Fibroblast of peridontal ligament (primary cell): ENCODE results near the gene FOXN4.
"Not testable (repeated sequence)": the region's sequence is repeated elsewhere in the genome, so short reads cannot be mapped to it uniquely, and the experiment has no call there.

Experiments used
- DNase-seq: peaks from one replicate; pipeline ENCODE4 v3.0.0-alpha.2; 2010; ENCODE audit errors: extremely low read depth

Gene FOXN4, protein sequence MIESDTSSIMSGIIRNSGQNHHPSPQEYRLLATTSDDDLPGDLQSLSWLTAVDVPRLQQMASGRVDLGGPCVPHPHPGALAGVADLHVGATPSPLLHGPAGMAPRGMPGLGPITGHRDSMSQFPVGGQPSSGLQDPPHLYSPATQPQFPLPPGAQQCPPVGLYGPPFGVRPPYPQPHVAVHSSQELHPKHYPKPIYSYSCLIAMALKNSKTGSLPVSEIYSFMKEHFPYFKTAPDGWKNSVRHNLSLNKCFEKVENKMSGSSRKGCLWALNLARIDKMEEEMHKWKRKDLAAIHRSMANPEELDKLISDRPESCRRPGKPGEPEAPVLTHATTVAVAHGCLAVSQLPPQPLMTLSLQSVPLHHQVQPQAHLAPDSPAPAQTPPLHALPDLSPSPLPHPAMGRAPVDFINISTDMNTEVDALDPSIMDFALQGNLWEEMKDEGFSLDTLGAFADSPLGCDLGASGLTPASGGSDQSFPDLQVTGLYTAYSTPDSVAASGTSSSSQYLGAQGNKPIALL

DNA sequence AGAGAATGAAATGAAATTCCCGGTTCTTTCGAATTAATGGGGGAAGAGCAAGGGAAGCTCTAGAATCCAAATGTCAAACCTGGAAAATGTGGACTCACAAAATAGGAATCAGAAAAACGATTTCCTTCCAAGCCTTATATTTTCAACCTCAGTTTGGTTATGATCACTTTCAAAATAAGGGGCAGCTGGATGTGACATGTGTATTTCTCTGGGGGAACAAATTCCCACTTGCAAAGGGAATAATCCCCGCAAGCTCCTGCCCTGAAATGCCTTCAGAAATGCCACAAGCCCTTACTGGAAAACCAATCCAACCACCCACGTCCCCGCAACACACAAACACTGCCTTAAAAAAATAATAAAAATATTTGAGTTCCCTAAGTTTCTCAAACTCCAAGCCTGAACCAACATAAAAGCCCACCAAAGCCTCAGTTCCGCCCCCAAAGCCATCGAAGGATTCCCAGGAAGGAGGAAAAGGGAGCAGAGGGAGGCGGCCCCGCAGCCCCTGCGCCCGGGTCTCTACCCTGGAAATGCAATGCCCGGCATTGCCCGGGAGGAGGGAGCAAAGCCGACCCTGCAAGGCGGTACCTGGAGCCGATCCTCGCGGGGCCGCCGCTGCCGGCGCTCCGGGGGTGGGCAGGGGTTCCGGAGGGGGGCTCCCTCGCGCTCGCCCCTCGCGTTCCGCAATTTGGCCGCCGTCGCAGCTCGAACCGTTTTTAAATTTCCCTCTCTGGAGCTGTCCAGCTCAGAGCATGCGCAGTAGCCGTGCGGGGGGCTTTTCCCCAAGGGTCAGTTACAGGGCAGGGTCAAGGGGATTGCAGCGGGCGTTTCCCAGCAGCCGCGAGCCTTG lies at the start of gene FOXN4:
Gene FOXN4 (minus strand): TSS at position 751 of the 847 bp plus-strand sequence. CDS start 963 bp downstream, outside the sequence.
- DNase-seq = no peak

DNA sequence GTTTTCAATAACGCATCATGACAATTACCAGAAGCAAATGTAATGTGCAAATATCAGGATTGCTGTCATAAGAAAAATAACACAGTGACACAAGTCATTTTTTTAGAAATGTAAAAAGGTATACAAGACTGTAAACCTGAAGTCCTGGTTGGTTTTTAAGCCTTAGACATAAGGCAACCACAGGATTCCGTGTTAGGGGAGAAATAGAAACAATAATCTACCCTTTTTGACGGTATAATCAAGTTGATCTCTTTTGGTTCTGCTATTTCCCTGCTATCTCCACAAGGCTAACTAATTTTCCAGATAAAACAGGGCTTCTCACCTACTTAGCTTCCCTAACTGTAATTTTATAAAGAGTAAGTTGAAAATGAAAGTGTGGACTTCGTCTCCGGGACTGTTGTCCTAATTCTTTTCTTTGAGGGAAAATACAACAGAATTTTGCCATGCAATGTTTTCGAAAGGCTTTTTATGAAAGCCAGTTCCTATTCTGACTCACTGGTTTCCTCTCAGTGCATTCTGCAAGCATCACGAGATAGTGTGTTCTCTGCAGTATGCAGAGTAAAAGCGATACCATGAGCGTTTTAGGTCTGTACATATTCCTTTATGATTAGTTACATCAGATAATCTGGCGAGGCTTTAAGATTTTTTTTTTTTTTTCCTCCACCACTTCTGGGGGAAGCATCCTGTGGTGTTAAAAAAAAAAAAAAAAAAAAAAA lies 49.2 kb upstream of the FOXN4 start:
- peak; percentile 5 for DNase-seq

GRCh38 chr12:109357032-109357431 lies 47.9 kb upstream of the FOXN4 start:
- DNase-seq = no peak

DNA sequence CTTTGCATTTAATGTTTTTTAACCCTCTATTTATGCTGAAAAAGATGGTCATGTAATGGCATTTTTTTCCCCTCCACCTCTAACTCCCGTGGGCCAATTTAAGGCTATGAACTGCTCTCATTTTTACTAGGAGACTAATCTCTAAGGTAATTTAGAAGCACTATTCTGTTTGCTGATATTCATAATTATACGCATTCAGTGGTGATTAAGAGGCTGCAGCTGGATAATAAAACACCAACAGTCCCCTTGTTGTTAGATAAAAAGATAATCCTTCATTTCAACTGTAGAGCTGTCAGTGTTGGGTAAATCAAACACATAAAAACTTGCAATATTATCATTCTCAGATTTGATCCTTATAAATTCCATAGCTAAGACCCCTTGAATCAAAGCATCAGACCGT lies 47.5 kb upstream of the FOXN4 start:
- no peak for DNase-seq

DNA sequence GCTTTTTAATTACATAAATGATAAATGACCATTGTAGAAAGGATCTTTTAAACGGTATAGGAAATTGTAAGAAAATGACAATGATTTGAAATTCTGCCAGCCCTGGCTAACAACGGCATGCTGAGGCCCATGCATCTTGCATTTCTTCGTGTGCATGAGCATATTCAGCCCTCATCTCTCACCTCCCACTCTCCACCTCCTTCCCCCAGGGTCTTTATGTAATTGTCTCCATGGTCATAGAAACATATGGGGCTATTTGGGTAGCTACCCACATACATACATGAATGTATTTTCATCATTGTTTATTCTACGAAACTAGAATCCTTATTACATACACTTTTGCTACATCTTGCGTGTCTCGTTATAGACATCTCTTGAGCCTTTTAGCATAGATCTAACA lies 43.1 kb upstream of the FOXN4 start:
- DNase-seq = no peak

DNA sequence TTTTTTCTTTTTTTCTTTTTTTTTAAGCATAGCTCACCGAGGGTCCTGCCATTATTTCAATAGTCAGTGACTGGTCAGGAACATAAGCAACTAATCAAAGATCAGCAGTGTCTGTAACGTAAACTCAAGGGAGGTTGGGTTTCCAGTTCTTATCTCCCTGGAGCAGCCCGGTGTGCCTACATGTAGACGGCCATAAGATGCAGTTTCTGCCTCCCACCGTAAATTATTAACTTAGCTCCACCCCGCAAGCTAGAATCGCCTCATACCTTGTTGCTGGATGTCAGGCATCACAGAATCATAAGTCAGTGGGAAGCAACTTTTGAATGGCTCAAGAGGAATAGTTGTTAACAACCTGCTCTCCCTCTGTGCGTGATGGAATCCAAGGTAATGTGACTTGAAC lies 38.5 kb upstream of the FOXN4 start, which contains the start of gene MYO1H:
Gene MYO1H (plus strand): TSS at position 312 of the 400 bp plus-strand sequence. CDS start 61 bp downstream, at position 373.
- no peak for DNase-seq

- no peak for DNase-seq
Measured at GRCh38 chr12:109346920-109347319, 37.8 kb upstream of the FOXN4 start.

GRCh38 chr12:109345428-109345827 lies 36.3 kb upstream of the FOXN4 start:
- DNase-seq = no peak

- no peak for DNase-seq
Measured at GRCh38 chr12:109343677-109344076, 34.6 kb upstream of the FOXN4 start.

DNA sequence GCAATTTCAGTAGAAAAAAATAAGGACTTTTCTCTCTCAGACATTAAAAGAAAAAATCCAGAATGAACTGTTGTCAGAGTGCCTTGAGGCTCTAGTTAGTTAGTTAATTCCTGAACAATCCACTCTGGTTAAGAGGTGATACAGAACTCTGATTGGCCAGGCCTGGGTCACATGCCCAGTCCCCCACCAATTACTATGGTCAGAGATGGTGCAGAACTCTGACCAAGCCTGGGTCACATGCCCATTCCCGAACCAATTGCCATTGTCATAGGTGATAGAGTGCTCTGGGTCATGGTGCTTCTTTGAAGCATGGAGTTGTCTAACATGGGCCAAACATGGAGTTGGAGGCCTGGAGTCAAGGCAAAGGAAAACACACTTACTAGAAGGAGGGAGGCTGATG lies 27.5 kb upstream of the FOXN4 start:
- DNase-seq = no peak

DNA sequence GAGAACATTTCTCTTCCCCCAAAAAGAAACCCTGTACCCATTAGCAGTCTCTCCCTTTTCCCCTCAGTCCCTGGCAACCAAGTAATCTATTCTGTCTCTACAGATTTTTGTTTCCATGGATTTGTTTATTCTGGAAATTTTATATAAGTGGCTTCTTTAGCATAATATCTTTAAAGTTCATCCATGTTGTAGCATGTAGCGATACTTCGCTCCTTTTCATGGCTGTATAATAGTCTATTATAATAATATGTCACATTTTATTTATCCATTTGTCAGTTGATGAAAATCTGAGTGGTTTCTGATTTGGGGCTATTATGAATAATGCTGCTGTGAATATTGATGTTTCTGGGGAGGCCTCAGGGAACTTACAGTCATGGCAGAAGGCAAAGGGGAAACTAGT lies 25.8 kb upstream of the FOXN4 start:
- DNase-seq = no peak

DNA sequence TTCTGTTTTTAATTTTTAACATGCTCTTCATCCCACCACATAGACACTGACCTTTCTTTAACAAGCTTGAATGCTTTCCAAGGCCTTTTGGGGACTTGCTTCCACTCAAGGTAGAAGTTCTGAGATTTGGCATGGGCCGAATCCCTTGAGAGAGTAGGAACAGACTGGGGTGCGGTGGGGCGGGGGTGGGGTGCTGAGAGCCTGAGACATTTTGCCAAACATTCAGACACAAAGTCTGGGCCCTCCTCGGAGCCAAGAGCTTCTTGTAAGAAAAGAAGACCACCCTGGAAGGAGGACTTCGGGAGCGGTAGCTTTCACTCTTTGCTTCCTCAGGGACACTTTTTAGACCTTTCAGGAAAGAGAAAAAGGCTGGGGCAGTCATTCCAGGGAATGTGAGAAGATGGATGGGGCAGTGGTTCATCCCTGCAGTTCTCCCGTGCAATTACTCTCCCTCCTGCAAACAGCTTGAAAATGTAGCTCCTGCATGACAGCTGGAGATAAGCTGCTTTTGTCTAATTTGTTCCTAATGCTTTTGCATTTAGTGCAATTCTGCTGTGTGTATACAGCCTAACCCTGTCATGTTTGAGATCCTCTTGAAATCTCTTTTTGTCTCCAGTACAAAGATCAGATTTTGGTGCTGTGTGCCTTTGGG lies 22.3 kb upstream of the FOXN4 start:
- DNase-seq = no peak

DNA sequence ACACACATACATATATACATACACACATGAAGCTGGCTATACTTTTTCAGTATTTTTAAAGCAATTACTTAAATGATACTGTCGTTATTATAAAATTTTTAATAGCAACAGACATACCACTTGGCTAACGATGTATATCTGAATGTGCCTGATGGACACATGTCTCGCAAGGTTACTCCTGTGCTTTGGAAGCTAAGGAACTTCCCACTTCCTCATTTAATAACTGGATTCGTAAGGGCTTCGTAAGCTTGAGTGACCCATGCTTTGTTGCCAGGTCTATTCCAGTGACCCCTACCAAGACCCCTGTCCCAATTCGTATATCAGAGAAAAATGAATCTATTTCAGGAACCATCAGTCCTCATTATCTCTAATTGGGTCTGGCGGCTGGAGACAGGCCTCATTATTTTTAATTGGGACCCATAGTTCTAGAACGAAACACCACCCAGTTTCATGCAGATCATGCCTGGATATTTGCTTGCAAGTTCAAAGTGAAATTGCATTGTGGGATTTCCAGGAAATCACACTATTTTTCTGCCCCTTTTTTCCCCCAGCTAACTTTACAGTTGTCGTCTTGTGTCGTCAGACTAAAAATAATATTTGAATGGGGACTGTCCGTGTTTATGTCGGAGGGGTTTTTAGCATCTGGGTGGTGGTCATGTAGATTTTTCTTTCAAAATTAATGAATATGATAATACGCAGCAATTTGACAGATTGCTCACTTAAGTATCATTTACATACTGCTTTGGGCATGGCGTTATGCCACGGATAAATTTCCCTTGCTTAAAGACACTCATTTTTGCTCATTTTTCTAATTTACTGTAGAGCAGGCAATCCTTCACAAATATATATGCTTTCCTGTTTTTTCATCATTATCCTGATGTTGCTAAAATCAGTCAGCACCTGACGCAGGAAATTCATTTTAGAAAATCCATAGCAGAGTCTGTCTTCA lies 21.5 kb upstream of the FOXN4 start:
- DNase-seq = no peak

GRCh38 chr12:109329686-109330085 lies 20.6 kb upstream of the FOXN4 start:
- no peak for DNase-seq

DNA sequence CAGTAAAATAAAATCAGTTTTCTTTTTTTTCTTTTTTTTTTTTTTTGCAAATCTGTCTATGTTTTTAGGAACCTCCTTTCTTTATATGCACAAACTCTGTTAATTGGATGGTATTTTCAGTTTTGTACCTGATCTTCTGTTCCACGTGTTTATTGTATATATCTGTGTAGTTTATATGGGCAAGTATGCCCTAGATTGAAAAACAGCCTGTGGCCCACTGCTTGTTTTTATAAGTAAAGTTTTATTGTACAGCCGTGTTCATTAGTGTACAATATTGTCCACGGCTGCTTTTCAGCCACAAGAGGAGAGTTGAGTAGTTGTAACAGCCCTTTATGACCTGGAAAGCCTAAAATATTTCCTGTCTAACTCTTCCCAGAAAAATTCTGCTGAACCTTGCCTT lies 19.9 kb upstream of the FOXN4 start:
- no peak for DNase-seq

- DNase-seq = not testable (repeated sequence)
Measured at GRCh38 chr12:109321294-109321693, 12.2 kb upstream of the FOXN4 start.

- no peak for DNase-seq
Measured at GRCh38 chr12:109310247-109311125, 1.4 kb upstream of the FOXN4 start.

- DNase-seq = no peak
Measured at GRCh38 chr12:109309381-109310246, 530 bp upstream of the FOXN4 start.
